Liver (tissue), 9 donors: Measurements from ENCODE around the gene SYNPR. TPM values are rescaled to one million over a fixed set of nuclear protein-coding genes. Genes with fewer than 3 reads are reported as not detected.

Source experiments
- DNase-seq: peaks from one replicate; pipeline ENCODE4 v3.0.0-alpha.2; 2017; ENCODE audit warnings: low spot score
- H3K27ac ChIP-seq, 2 donors: one replicate each; pipeline ENCODE4 v1.7.0; 2013; ENCODE audit warnings: inconsistent platforms in 2 of 2, low read length in 2 of 2, control low read depth in 1 of 2, low read depth in 1 of 2, mild to moderate bottlenecking in 1 of 2
- H3K27me3 ChIP-seq, 4 donors: one replicate each; pipeline versions ENCODE4 v1.6.1 to v1.7.0; 2013; ENCODE audit warnings: low read length in 3 of 4, inconsistent platforms in 1 of 4, mild to moderate bottlenecking in 1 of 4, moderate library complexity in 1 of 4; ENCODE audit not compliant: control insufficient read depth in 4 of 4, insufficient read depth in 4 of 4
- H3K36me3 ChIP-seq, 4 donors: one replicate each; pipeline versions ENCODE4 v1.6.1 to v1.7.0; 2013; ENCODE audit warnings: low read length in 3 of 4, mild to moderate bottlenecking in 3 of 4, low read depth in 1 of 4, moderate library complexity in 1 of 4; ENCODE audit not compliant: control insufficient read depth in 4 of 4, insufficient read depth in 3 of 4
- H3K4me1 ChIP-seq, 4 donors: one replicate each; pipeline versions ENCODE4 v1.6.1 to v1.7.0; 2013; ENCODE audit warnings: low read length in 3 of 4, mild to moderate bottlenecking in 3 of 4, moderate library complexity in 1 of 4; ENCODE audit not compliant: control insufficient read depth in 4 of 4, insufficient read depth in 4 of 4
- H3K4me3 ChIP-seq, 3 donors: one replicate each; pipeline versions ENCODE4 v1.6.1 to v1.7.0; 2013; ENCODE audit warnings: low read length in 3 of 3, control low read depth in 1 of 3, low read depth in 1 of 3, mild to moderate bottlenecking in 1 of 3
- H3K9ac ChIP-seq, 2 donors: one replicate each; pipeline ENCODE4 v1.7.0; 2013; ENCODE audit warnings: low read length in 2 of 2, mild to moderate bottlenecking in 2 of 2, moderate library complexity in 2 of 2, control low read depth in 1 of 2, low read depth in 1 of 2
- H3K9me3 ChIP-seq, 4 donors: one replicate each; pipeline versions ENCODE4 v1.6.1 to v1.7.0; 2013; ENCODE audit warnings: low read length in 3 of 4; ENCODE audit not compliant: control insufficient read depth in 4 of 4
- EGR1 ChIP-seq, 2 donors: IDR thresholded peaks; 2 replicates each; pipeline ENCODE4 v1.6.1; 2016 to 2018; ENCODE audit warnings: antibody characterized with exemption in 2 of 2, low read depth in 2 of 2
- FOXA1 ChIP-seq: IDR thresholded peaks from 2 replicates; pipeline ENCODE4 v1.6.1; 2016; ENCODE audit warnings: antibody characterized with exemption
- FOXA2 ChIP-seq: IDR thresholded peaks from 2 replicates; pipeline ENCODE4 v1.6.1; 2016; ENCODE audit warnings: antibody characterized with exemption
- GABPA ChIP-seq, 2 donors: IDR thresholded peaks in 1 of 2; conservative IDR thresholded peaks in 1 of 2; 2 replicates each; pipeline ENCODE4 v1.6.1; 2016; ENCODE audit warnings: antibody characterized with exemption in 2 of 2, mild to moderate bottlenecking in 1 of 2, moderate library complexity in 1 of 2
- HNF4A ChIP-seq, 2 donors: conservative IDR thresholded peaks; 2 replicates each; pipeline ENCODE4 v1.6.1; 2016; ENCODE audit warnings: antibody characterized with exemption in 2 of 2, mild to moderate bottlenecking in 2 of 2
- HNF4G ChIP-seq: IDR thresholded peaks from 2 replicates; pipeline ENCODE4 v1.6.1; 2016; ENCODE audit warnings: antibody characterized with exemption
- JUND ChIP-seq, 2 donors: IDR thresholded peaks; 2 replicates each; pipeline ENCODE4 v1.6.1; 2016; ENCODE audit warnings: antibody characterized with exemption in 2 of 2
- NR2F2 ChIP-seq: IDR thresholded peaks from 2 replicates; pipeline ENCODE4 v1.6.1; 2016; ENCODE audit warnings: antibody characterized with exemption
- RAD21 ChIP-seq, 2 donors: IDR thresholded peaks; 2 replicates each; pipeline ENCODE4 v1.6.1; 2016; ENCODE audit warnings: antibody characterized with exemption in 2 of 2, mild to moderate bottlenecking in 2 of 2
- RXRA ChIP-seq, 2 donors: IDR thresholded peaks; 2 replicates each; pipeline ENCODE4 v1.6.1; 2017 to 2018; ENCODE audit warnings: antibody characterized with exemption in 2 of 2, mild to moderate bottlenecking in 1 of 2
- SP1 ChIP-seq: IDR thresholded peaks from 2 replicates; pipeline ENCODE4 v1.6.1; 2018; ENCODE audit warnings: antibody characterized with exemption, mild to moderate bottlenecking
- TAF1 ChIP-seq: conservative IDR thresholded peaks from 2 replicates; pipeline ENCODE4 v1.6.1; 2016; ENCODE audit warnings: antibody characterized with exemption, mild to moderate bottlenecking
- YY1 ChIP-seq: IDR thresholded peaks from 2 replicates; pipeline ENCODE4 v1.6.1; 2016; ENCODE audit warnings: antibody characterized with exemption, mild to moderate bottlenecking
- ZBTB33 ChIP-seq: IDR thresholded peaks from 2 replicates; pipeline ENCODE4 v1.6.1; 2016; ENCODE audit warnings: antibody characterized with exemption
- WGBS: extraction: QIAGEN DNeasy Blood & Tissue Kit; methylation state at CpG from one replicate; pipeline ENCODE4 v1.1.7; 2013; 5-methylcytosine and 5-hydroxymethylcytosine counted together
- polyA plus RNA-seq, 2 donors: library from polyadenylated mRNA; stranded (reverse) in 1 of 2; unstranded in 1 of 2; fragments of 200-250 nt in 1 of 2; fragments of >200 nt in 1 of 2; fragmentation: Nextera tagmentation in 1 of 2; extraction: Ambion mirVana in 1 of 2; gene quantifications; one replicate each; pipeline versions ENCODE4 v1.2.1 to v1.2.3, GENCODE V29; 2013 to 2015
- total RNA-seq, 2 donors: library from RNA; depleted of rRNA; stranded (reverse); fragments of >200 nt; gene quantifications; one replicate each; pipeline ENCODE4 v1.2.3, GENCODE V29; 2014
- TF ChIP-seq, protein P1 (sequence below): IDR thresholded peaks from 2 replicates; pipeline ENCODE4 v1.6.1; 2016; ENCODE audit warnings: antibody characterized with exemption
- TF ChIP-seq, protein P2 (sequence below): IDR thresholded peaks from 2 replicates; pipeline ENCODE4 v1.6.1; 2016; ENCODE audit warnings: antibody characterized with exemption, mild to moderate bottlenecking
- TF ChIP-seq, protein P3 (sequence below): IDR thresholded peaks from 2 replicates; pipeline ENCODE4 v1.6.1; 2016; ENCODE audit warnings: antibody characterized with exemption
- TF ChIP-seq, protein P4 (sequence below): fragments of 150-350 bp; IDR thresholded peaks from 2 replicates; pipeline ENCODE4 v1.5.1; 2017; ENCODE audit warnings: improper control_type of control experiment, low read depth, low read length; ENCODE audit not compliant: missing input control
- donor health status: healthy.
- donor health status: healthy.
- donor health status: healthy.
- donor health status: healthy.
- donor health status: healthy.

SYNPR gene
- total and polyA plus RNA-seq, 4 donors, result not detected

DNA sequence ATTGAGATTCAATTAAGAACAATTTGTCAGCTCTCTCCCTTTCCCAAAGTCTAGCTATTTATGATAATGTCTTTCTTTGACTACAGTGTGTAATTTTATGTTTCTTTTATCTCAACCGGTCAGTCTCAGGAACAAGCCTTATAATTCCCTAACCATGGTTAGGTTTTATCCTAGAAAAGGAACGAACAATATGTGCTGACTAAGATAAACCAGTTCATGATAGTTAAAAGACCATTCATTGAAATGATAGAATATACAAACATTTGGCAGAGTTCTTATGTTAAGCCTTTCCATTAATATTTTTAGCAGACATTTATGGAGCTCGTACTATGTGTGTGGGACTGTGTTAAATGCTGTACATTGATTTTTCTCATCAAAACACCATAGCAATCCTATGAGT is 106.3 kb downstream of the SYNPR start (continued):
- no peak for TF ChIP-seq ZBTB33
- TF ChIP-seq GABPA (IDR thresholded peaks at IDR 0.05 in 1 of 2, conservative IDR thresholded peaks at IDR 0.05 in 1 of 2), result no peak
- no peak for TF ChIP-seq HNF4A (conservative IDR thresholded peaks at IDR 0.05)

GRCh38 chr3:63385629-63386028 is 107.5 kb downstream of the SYNPR start:
- H3K4me1 ChIP-seq, result no peaks in the 10 kb centered on the region
- 65% methylated on average over 3 of the region's 3 CpGs for WGBS
- no peak for DNase-seq
- no peak overlapping the region for H3K4me3 ChIP-seq
- no peak overlapping the region for H3K27ac ChIP-seq
- TF ChIP-seq, protein P1, sequence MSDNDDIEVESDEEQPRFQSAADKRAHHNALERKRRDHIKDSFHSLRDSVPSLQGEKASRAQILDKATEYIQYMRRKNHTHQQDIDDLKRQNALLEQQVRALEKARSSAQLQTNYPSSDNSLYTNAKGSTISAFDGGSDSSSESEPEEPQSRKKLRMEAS, result no peak
- no peak for TF ChIP-seq RXRA (IDR thresholded peaks at IDR 0.05)
- TF ChIP-seq NR2F2, result no peak
- TF ChIP-seq GABPA (IDR thresholded peaks at IDR 0.05 in 1 of 2, conservative IDR thresholded peaks at IDR 0.05 in 1 of 2), result no peak
- TF ChIP-seq, protein P2, sequence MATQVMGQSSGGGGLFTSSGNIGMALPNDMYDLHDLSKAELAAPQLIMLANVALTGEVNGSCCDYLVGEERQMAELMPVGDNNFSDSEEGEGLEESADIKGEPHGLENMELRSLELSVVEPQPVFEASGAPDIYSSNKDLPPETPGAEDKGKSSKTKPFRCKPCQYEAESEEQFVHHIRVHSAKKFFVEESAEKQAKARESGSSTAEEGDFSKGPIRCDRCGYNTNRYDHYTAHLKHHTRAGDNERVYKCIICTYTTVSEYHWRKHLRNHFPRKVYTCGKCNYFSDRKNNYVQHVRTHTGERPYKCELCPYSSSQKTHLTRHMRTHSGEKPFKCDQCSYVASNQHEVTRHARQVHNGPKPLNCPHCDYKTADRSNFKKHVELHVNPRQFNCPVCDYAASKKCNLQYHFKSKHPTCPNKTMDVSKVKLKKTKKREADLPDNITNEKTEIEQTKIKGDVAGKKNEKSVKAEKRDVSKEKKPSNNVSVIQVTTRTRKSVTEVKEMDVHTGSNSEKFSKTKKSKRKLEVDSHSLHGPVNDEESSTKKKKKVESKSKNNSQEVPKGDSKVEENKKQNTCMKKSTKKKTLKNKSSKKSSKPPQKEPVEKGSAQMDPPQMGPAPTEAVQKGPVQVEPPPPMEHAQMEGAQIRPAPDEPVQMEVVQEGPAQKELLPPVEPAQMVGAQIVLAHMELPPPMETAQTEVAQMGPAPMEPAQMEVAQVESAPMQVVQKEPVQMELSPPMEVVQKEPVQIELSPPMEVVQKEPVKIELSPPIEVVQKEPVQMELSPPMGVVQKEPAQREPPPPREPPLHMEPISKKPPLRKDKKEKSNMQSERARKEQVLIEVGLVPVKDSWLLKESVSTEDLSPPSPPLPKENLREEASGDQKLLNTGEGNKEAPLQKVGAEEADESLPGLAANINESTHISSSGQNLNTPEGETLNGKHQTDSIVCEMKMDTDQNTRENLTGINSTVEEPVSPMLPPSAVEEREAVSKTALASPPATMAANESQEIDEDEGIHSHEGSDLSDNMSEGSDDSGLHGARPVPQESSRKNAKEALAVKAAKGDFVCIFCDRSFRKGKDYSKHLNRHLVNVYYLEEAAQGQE, result no peak
- TF ChIP-seq RAD21 (IDR thresholded peaks at IDR 0.05), result no peak
- TF ChIP-seq YY1, result no peak
- TF ChIP-seq, protein P3, sequence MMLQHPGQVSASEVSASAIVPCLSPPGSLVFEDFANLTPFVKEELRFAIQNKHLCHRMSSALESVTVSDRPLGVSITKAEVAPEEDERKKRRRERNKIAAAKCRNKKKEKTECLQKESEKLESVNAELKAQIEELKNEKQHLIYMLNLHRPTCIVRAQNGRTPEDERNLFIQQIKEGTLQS, result no peak
- no peak for TF ChIP-seq HNF4G
- TF ChIP-seq JUND (IDR thresholded peaks at IDR 0.05), result no peak
- TF ChIP-seq SP1, result no peak
- no peak for TF ChIP-seq FOXA1
- TF ChIP-seq, protein P4, sequence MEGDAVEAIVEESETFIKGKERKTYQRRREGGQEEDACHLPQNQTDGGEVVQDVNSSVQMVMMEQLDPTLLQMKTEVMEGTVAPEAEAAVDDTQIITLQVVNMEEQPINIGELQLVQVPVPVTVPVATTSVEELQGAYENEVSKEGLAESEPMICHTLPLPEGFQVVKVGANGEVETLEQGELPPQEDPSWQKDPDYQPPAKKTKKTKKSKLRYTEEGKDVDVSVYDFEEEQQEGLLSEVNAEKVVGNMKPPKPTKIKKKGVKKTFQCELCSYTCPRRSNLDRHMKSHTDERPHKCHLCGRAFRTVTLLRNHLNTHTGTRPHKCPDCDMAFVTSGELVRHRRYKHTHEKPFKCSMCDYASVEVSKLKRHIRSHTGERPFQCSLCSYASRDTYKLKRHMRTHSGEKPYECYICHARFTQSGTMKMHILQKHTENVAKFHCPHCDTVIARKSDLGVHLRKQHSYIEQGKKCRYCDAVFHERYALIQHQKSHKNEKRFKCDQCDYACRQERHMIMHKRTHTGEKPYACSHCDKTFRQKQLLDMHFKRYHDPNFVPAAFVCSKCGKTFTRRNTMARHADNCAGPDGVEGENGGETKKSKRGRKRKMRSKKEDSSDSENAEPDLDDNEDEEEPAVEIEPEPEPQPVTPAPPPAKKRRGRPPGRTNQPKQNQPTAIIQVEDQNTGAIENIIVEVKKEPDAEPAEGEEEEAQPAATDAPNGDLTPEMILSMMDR, result no peak
- TF ChIP-seq EGR1 (IDR thresholded peaks at IDR 0.05; ENCODE audit: low read depth in 2 of 2), result no peak
- no peak for TF ChIP-seq HNF4A (conservative IDR thresholded peaks at IDR 0.05)
- no peak for TF ChIP-seq ZBTB33
- TF ChIP-seq FOXA2, result no peak
- no peak for TF ChIP-seq TAF1
- no peaks in the 10 kb centered on the region for H3K36me3 ChIP-seq
- H3K27me3 ChIP-seq, result peaks cover 0 to 4% (median 2%) of the 10 kb centered on the region in 4 donors
- H3K9me3 ChIP-seq, result no peaks in the 10 kb centered on the region
- H3K9ac ChIP-seq, result no peak overlapping the region
